ENCODE results near the gene PAX7. TPM values are rescaled to one million over a fixed set of nuclear protein-coding genes. Genes with fewer than 3 reads are reported as not detected.
"Not testable (repeated sequence)": the region's sequence is repeated elsewhere in the genome, so short reads cannot be mapped to it uniquely, and the experiment has no call there.

The PAX7 gene
- total RNA-seq, 2 experiments from 2014 or later: not detected

DNA sequence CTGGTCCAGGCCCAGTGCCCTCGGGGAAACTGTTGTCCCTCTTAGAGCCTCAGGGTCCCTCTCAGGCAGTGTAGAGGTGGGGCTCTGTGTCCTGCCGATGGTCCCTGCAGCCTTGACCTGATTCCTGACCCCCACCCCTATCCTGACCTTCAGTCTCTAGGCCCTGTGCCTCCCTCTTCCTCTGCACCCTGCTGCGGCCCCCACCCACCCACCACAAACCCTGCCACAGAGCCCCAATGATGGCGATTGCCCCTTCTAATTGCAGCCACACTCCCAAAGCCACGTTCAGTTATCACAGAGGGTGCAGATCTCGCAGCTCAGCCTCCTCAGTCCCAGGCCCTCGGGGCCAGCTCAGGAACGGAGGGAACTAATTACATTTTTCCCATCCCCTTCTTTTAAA is 99.7 kb downstream of the PAX7 start:
- H3K36me3 Mint-ChIP-seq: no peaks in the 10 kb centered on the region
- H3K27me3 Mint-ChIP-seq: peaks cover 43% of the 10 kb centered on the region
- H3K9me3 Mint-ChIP-seq: no peaks in the 10 kb centered on the region
- no peak for DNase-seq
- H3K27ac Mint-ChIP-seq: no peak overlapping the region
- no peak overlapping the region for H3K4me3 Mint-ChIP-seq
- H3K4me1 Mint-ChIP-seq: no peaks in the 10 kb centered on the region

DNA sequence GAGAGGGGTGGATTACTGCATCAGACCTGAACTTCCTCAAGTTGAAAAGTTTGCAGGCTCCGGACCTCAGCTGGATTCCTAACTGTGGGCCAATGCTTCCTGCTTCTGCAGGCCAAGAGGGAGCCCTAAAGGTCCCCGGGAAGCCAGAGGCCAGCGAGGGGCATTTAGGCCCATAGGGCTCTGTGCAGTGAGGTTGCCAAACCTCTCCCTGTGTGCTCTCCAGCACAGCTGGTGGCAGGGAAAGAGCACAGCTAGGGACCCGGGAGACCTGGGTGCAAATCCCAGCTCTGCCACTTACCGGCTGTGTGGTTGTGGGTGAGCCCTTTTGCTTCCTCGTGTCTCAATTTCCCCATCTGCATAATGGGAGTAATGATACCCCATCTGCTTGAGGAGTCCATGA is 100.5 kb downstream of the PAX7 start:
- H3K9me3 Mint-ChIP-seq: no peaks in the 10 kb centered on the region
- H3K27ac Mint-ChIP-seq: no peak overlapping the region
- H3K4me1 Mint-ChIP-seq: no peaks in the 10 kb centered on the region
- H3K27me3 Mint-ChIP-seq: peaks cover 38% of the 10 kb centered on the region
- DNase-seq: no peak
- H3K4me3 Mint-ChIP-seq: no peak overlapping the region
- H3K36me3 Mint-ChIP-seq: no peaks in the 10 kb centered on the region

DNA sequence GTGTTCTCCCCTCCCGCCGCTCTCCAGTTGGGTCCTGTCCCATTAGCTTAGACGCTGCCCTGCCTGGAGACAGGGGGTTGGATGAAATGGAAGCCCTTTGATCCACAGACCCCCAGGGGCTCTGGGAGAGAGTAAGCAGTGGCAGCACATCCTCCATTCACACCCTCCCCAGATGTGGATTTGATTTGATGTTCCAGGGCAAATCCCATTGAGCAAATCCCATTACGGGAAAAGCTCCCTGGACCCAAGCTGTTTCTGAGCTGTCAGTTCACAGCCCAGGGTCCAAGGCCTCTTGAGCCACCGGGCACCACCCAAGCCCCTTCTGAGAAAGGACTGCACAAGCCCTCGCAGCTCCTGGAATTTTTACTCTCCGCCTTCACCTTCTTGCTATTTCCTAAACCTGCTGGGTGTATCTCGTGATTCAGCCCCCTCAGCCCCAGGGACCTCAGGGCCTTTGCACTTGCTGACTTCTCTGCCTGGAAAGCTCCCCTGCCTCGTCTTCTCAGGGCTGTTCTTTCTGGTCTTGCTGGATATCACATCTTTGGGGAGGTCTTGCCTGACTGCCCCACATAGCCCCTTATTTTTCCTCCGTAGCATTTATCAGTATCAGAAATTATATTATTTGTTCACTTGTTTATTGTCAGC is 101.1 kb downstream of the PAX7 start:
- Mint-ChIP-seq H3K4me1 (no peaks in the 10 kb centered on the region), H3K4me3 (no peak overlapping the region)

GRCh38 chr1:18732686-18733085 is 102.0 kb downstream of the PAX7 start:
- no peaks in the 10 kb centered on the region for H3K4me1 Mint-ChIP-seq
- no peak overlapping the region for H3K4me3 Mint-ChIP-seq
- H3K27ac Mint-ChIP-seq: no peak overlapping the region
- H3K36me3 Mint-ChIP-seq: no peaks in the 10 kb centered on the region
- DNase-seq: no peak
- H3K27me3 Mint-ChIP-seq: peaks cover 23% of the 10 kb centered on the region
- no peaks in the 10 kb centered on the region for H3K9me3 Mint-ChIP-seq

More for the DNA sequence above, 101.1 kb downstream of the PAX7 start:
- H3K27me3 Mint-ChIP-seq: peaks cover 33% of the 10 kb centered on the region
- no peak for DNase-seq
- H3K9me3 Mint-ChIP-seq: no peaks in the 10 kb centered on the region
- H3K36me3 Mint-ChIP-seq: no peaks in the 10 kb centered on the region
- no peak overlapping the region for H3K27ac Mint-ChIP-seq

DNA sequence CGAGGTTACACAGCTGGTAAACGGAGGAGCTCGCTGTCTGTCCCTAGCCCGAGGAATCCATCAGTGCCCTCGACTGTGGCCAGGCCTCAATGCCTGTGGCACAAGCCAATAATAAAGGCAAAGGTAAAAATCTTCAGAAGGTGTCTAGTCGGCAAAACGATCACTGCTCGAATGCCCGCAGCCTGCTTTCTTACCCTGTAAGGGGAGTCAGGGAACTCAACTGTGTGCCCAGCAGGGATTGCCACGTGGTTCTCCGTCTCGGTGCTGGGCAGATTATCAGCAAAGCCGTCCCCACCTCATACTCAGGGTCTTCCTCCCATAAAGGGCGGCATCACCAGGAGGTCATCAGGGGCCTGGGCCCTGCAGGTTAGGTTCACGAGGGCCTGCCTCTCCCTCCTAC is 103.4 kb downstream of the PAX7 start:
- no peaks in the 10 kb centered on the region for H3K4me1 Mint-ChIP-seq
- no peaks in the 10 kb centered on the region for H3K9me3 Mint-ChIP-seq
- no peaks in the 10 kb centered on the region for H3K36me3 Mint-ChIP-seq
- DNase-seq: no peak
- H3K27ac Mint-ChIP-seq: no peak overlapping the region
- H3K4me3 Mint-ChIP-seq: no peak overlapping the region
- peaks cover 18% of the 10 kb centered on the region for H3K27me3 Mint-ChIP-seq

DNA sequence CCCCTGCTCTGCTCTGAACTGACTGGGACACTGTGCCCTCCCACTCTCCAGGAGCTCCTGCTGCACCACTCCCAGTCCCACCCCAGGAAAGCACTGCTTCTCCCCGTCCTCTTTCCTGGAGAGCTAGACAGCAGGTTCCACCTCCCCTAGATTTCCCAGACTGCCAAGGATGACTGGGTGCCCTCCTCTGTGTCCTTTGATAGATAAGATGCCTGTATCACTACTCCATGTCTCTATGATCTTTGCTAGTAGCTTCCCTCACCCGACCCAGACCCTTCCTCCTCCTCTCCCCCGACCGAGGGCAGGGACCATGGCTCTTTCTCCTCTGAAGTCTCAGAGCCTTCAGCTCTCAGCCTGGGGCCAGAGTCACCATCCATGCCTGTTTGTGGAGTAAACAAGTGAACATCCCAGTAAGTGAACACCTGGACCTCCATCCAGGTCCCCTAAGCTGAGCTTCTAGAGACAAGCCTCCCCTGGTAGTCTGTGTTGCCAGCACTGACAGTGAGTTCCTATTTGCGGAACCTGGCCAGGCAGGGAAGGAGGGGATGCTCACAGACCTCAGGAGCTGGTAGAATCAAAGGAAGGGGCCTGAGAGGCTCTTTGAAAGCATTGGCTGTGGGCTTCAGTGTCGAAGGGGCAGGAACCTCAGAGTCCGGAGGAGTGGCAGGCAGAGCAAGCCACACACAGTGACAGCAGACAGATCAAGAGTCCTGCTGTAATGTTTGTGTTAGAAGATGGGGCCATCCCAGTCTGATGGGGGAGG is 104.0 kb downstream of the PAX7 start:
- Mint-ChIP-seq H3K36me3 (no peaks in the 10 kb centered on the region), H3K4me3 (no peak overlapping the region), H3K9me3 (no peaks in the 10 kb centered on the region), H3K27me3 (peaks cover 19% of the 10 kb centered on the region), H3K4me1 (no peaks in the 10 kb centered on the region), H3K27ac (no peak overlapping the region)
- no peak for DNase-seq

GRCh38 chr1:18735224-18735997 is 104.8 kb downstream of the PAX7 start:
- H3K4me3 Mint-ChIP-seq: no peak overlapping the region

DNA sequence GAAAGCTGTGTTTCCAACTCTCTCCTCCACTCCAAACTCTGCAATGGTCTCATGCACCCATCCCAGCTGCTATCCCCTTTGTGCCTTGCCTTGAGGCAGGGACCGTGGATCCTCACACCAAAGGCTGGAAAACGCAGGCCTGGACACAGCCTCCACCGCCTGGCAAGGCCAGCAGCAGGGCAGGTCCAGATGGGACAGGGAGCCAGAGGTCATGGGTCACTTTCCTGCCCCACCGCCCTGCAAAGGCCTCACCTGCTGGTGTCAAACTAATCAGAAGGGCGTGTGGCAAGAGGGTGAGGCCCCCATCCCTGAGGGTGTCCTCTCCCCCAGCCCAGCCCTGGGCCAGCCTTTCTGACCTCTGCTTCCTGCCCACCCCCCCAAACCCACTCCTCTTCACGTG is 106.3 kb downstream of the PAX7 start:
- no peak for DNase-seq
- H3K36me3 Mint-ChIP-seq: no peaks in the 10 kb centered on the region
- H3K4me3 Mint-ChIP-seq: no peak overlapping the region
- no peaks in the 10 kb centered on the region for H3K9me3 Mint-ChIP-seq
- H3K27me3 Mint-ChIP-seq: peaks cover 29% of the 10 kb centered on the region
- H3K27ac Mint-ChIP-seq: no peak overlapping the region
- H3K4me1 Mint-ChIP-seq: no peaks in the 10 kb centered on the region

More at GRCh38 chr1:18735224-18735997, 104.8 kb downstream of the PAX7 start:
- no peak overlapping the region for H3K27ac Mint-ChIP-seq
- no peaks in the 10 kb centered on the region for H3K9me3 Mint-ChIP-seq
- no peaks in the 10 kb centered on the region for H3K4me1 Mint-ChIP-seq
- DNase-seq: no peak
- no peaks in the 10 kb centered on the region for H3K36me3 Mint-ChIP-seq
- H3K27me3 Mint-ChIP-seq: peaks cover 25% of the 10 kb centered on the region

DNA sequence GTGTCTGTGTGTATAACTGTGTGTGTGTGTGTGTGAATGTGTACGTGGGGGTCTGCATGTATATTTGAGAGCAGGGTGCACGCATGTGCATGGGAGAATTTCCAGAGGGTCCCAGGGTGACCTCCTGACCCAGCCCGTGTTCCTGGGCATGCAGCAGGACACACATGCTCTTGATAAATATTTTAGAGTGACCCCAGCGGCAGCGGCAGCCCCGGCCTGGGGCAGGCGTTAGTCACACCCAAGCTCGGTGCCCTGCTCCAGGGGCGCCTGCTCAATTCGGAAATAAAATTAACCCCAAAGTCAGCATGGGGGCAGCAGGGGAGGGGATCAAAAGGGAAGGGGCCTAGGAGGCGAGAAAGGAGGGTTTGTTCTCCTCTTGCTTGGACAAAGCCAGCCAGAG is 107.5 kb downstream of the PAX7 start:
- no peak for DNase-seq
- Mint-ChIP-seq H3K4me1 (no peaks in the 10 kb centered on the region), H3K36me3 (no peaks in the 10 kb centered on the region), H3K4me3 (no peak overlapping the region), H3K9me3 (no peaks in the 10 kb centered on the region), H3K27me3 (peaks cover 23% of the 10 kb centered on the region), H3K27ac (no peak overlapping the region)

DNA sequence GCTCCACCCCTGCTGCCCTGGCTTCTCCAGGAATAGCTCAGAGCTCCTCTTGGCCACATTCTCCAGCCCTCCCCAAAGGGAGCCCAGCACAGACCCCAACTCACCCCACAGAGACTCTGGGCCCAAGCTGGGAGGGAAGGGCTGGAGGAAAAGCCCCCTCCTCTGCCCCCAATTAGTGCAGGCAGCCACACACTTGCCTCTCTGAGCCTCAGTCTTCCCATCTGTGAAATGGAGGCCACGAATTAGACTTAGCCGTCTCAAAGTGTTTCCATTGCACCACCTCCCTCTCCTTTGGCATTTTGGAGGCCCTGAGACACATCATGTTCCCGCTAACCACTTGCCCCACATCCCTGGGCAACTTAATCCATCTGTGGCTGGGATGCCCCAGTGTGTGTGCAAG is 108.0 kb downstream of the PAX7 start:
- Mint-ChIP-seq H3K4me1 (no peaks in the 10 kb centered on the region), H3K27ac (no peak overlapping the region)

DNA sequence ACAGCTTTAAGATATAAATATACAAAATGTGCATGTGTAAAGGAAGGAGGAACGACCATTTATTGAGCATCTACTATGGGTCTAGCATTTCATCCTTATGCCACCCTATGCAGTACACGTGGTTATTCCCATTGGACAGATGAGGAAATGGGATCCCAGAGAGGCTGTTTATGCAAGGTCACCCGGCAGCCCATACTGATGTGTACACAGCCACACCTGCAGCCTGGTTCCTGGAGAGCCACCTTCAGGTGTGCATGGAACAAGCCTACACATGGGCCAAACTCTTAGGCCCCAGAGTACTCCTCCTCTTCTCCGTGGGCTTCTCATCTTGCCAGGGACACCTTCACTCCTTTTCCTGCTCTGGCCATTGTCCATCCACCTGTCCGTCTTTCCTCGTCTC is 108.8 kb downstream of the PAX7 start:
- no peak for DNase-seq
- no peaks in the 10 kb centered on the region for H3K36me3 Mint-ChIP-seq
- H3K27me3 Mint-ChIP-seq: peaks cover 21% of the 10 kb centered on the region
- H3K4me3 Mint-ChIP-seq: no peak overlapping the region
- no peak overlapping the region for H3K27ac Mint-ChIP-seq
- H3K4me1 Mint-ChIP-seq: no peaks in the 10 kb centered on the region
- no peaks in the 10 kb centered on the region for H3K9me3 Mint-ChIP-seq

More for the DNA sequence above, 108.0 kb downstream of the PAX7 start:
- Mint-ChIP-seq H3K4me3 (no peak overlapping the region), H3K27me3 (peaks cover 23% of the 10 kb centered on the region), H3K36me3 (no peaks in the 10 kb centered on the region), H3K9me3 (no peaks in the 10 kb centered on the region)
- DNase-seq: no peak

DNA sequence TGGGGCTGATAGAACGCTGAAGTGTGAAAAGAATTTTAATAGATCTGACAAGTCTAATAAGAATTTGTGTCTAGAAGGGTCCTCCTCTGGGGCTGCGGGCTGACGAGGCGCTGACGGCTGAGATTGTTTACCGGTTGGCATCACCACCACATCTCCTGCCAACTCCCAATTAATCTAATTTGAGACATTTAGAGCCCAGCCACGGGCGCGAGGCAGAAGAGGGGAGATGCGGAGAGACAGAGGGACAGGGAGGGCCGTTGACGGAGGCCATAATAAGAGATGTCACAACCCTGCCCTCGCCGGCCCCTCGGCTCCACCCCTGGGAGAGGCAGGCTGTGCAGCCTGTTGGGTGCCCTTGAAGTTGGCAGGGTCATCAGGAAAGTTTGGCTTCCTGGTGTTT is 109.3 kb downstream of the PAX7 start:
- Mint-ChIP-seq H3K27ac (no peak overlapping the region), H3K9me3 (no peaks in the 10 kb centered on the region), H3K4me3 (no peak overlapping the region), H3K4me1 (no peaks in the 10 kb centered on the region), H3K27me3 (peaks cover 17% of the 10 kb centered on the region), H3K36me3 (no peaks in the 10 kb centered on the region)
- DNase-seq: no peak

GRCh38 chr1:18740617-18741016 is 110.0 kb downstream of the PAX7 start:
- Mint-ChIP-seq H3K27ac (no peak overlapping the region), H3K4me3 (no peak overlapping the region), H3K4me1 (no peaks in the 10 kb centered on the region), H3K9me3 (no peaks in the 10 kb centered on the region), H3K27me3 (peaks cover 16% of the 10 kb centered on the region), H3K36me3 (no peaks in the 10 kb centered on the region)
- DNase-seq: no peak

GRCh38 chr1:18743233-18743632 is 112.6 kb downstream of the PAX7 start:
- Mint-ChIP-seq H3K27ac (no peak overlapping the region), H3K9me3 (no peaks in the 10 kb centered on the region), H3K27me3 (peaks cover 19% of the 10 kb centered on the region), H3K36me3 (no peaks in the 10 kb centered on the region), H3K4me3 (no peak overlapping the region), H3K4me1 (no peaks in the 10 kb centered on the region)
- no peak for DNase-seq

GRCh38 chr1:18744381-18744780 is 113.7 kb downstream of the PAX7 start:
- not testable (repeated sequence) for H3K4me3 Mint-ChIP-seq, H3K36me3 Mint-ChIP-seq, H3K9me3 Mint-ChIP-seq, H3K4me1 Mint-ChIP-seq, DNase-seq, H3K27ac Mint-ChIP-seq
- H3K27me3 Mint-ChIP-seq: peaks cover 26% of the 10 kb centered on the region

Measured in activated naive CD8-positive, alpha-beta T cell treated with anti-CD3 and anti-CD28 coated beads for 36 hours (primary cell).